Natural killer cell (primary cell): ENCODE results near the gene NYAP2. TPM values are rescaled to one million over a fixed set of nuclear protein-coding genes. Genes with fewer than 3 reads are reported as not detected.

Source experiments
- ATAC-seq, 3 donors: fragments of 150-1000 bp in 2 of 3; fragments of 200-7000 bp in 1 of 3; cut with Tn5 transposase; 1 replicate in 1 of 3; 2 replicates in 2 of 3; pipeline ENCODE4 v1.10.0; 2021; ENCODE audit warnings: mild to moderate bottlenecking in 2 of 3, moderate library complexity in 2 of 3
- DNase-seq, 2 donors: peaks; one replicate each; pipeline versions ENCODE4 v3.0.0 to v3.0.0-alpha.2; 2013 to 2021; ENCODE audit warnings: mixed read lengths in 1 of 2
- H3K27ac ChIP-seq: one replicate; pipeline ENCODE4 v1.5.1; 2013; ENCODE audit warnings: mild to moderate bottlenecking, low read length
- H3K27me3 ChIP-seq: one replicate; pipeline ENCODE4 v1.6.1; 2013; ENCODE audit warnings: low read length; ENCODE audit not compliant: control insufficient read depth, insufficient read depth
- H3K36me3 ChIP-seq: one replicate; pipeline ENCODE4 v1.6.1; 2013; ENCODE audit warnings: low read length; ENCODE audit not compliant: control insufficient read depth, insufficient read depth
- H3K4me1 ChIP-seq: one replicate; pipeline ENCODE4 v1.6.1; 2013; ENCODE audit warnings: low read length; ENCODE audit not compliant: control insufficient read depth, insufficient read depth
- H3K4me3 ChIP-seq: one replicate; pipeline ENCODE4 v1.5.1; 2013; ENCODE audit warnings: low read length
- H3K9me3 ChIP-seq: one replicate; pipeline ENCODE4 v1.6.1; 2013; ENCODE audit warnings: low read length; ENCODE audit not compliant: control insufficient read depth, insufficient read depth
- H3K27ac Mint-ChIP-seq, 2 donors: one replicate each; pipeline ENCODE4 v1.8.0; 2022; ENCODE audit warnings: mild to moderate bottlenecking in 2 of 2, mixed read lengths in 2 of 2, moderate library complexity in 1 of 2
- H3K27me3 Mint-ChIP-seq, 2 donors: one replicate each; pipeline ENCODE4 v1.8.0; 2022; ENCODE audit warnings: low read depth in 2 of 2, mixed read lengths in 2 of 2
- H3K36me3 Mint-ChIP-seq: one replicate; pipeline ENCODE4 v1.8.0; 2022; ENCODE audit warnings: mixed read lengths
- H3K4me1 Mint-ChIP-seq, 2 donors: one replicate each; pipeline ENCODE4 v1.8.0; 2022; ENCODE audit warnings: mixed read lengths in 2 of 2
- H3K4me3 Mint-ChIP-seq: one replicate; pipeline ENCODE4 v1.8.0; 2022; ENCODE audit warnings: mild to moderate bottlenecking, moderate library complexity, mixed read lengths
- H3K9me3 Mint-ChIP-seq, 2 donors: one replicate each; pipeline ENCODE4 v1.8.0; 2022; ENCODE audit warnings: mixed read lengths in 2 of 2
- CTCF ChIP-seq: fragments of 200-600 bp; IDR thresholded peaks from one replicate; pipeline ENCODE4 v1.8.0; 2022; ENCODE audit warnings: antibody characterized with exemption
- WGBS: methylation state at CpG from one replicate; pipeline ENCODE4 v1.1.7; 2013; ENCODE audit warnings: missing lambda C conversion rate; ENCODE audit not compliant: insufficient coverage; 5-methylcytosine and 5-hydroxymethylcytosine counted together
- intact Hi-C: fragments of 100-400 bp; cut with micrococcal nuclease; formaldehyde crosslinking; loops from one replicate; pipeline ENCODE4 v1.14.2; 2022
- total RNA-seq, 4 donors: library from RNA; stranded (reverse); fragments of 120-200 nt in 1 of 4; gene quantifications; one replicate each; pipeline versions ENCODE4 v1.2.3 to v1.2.4, GENCODE V29; 2013 to 2022

The NYAP2 gene
- total RNA-seq, 3 donors from 2014 or later (not counting 1 experiment from before 2014, with no cell fraction given), result 0.14 TPM; not detected in 2

DNA sequence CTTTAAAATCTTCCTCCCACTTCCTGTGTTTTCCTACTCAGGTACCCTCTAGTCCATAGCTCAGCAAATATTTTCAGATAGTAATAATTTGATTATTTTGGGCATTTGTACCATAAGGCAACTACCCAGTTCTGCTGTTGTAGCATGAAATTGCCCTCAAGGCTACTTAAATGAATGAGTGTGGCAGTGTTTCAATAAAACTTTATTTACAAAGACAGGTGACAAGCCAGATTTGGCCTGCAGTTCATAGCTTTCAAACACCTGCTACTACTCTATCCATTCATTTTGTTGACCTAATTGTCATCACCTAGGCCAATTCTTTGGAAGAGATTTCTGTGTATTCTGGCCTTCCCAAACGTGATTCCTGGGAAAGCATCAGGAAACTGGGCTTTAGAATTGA, 28.9 kb downstream of the NYAP2 start:
- H3K4me1 Mint-ChIP-seq, result no peaks in the 10 kb centered on the region
- no peak for TF ChIP-seq CTCF
- H3K9me3 ChIP-seq, result no peaks in the 10 kb centered on the region
- peaks cover 3% of the 10 kb centered on the region for H3K27me3 ChIP-seq
- DNase-seq, result no peak
- H3K27ac ChIP-seq, result no peak overlapping the region
- H3K36me3 ChIP-seq, result no peaks in the 10 kb centered on the region
- no peak overlapping the region for H3K27ac Mint-ChIP-seq
- H3K27me3 Mint-ChIP-seq, result peaks cover 4 to 9% of the 10 kb centered on the region in 2 donors
- no peaks in the 10 kb centered on the region for H3K4me1 ChIP-seq
- H3K4me3 ChIP-seq, result no peak overlapping the region
- intact Hi-C loops, result no loop called here
- 40% methylated on average over 1 of the region's 1 CpG for WGBS
- no peaks in the 10 kb centered on the region for H3K9me3 Mint-ChIP-seq
- no peak overlapping the region for H3K4me3 Mint-ChIP-seq
- ATAC-seq, result no peak
- no peaks in the 10 kb centered on the region for H3K36me3 Mint-ChIP-seq

DNA sequence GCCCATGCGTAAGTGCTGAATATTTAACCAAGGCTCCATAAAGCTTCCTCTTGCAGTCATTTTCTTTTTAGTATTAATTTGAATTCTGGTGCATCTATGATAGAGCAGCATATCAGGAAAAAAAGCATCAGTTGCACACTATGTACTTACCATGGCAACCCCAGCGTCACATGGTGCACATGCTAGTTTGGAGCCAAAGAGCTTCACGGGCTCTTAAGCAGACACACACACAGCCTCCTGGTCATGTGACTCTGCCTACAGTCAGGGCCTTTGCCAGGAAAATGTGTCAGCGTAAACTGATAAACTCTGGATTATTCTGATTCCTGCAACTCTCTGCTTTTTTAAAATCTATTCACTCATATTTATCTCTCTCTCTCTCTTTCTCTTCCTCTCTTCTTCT, 30.2 kb downstream of the NYAP2 start:
- Histone ChIP-seq H3K9me3 (no peaks in the 10 kb centered on the region), H3K27ac (no peak overlapping the region), H3K4me3 (no peak overlapping the region), H3K4me1 (no peaks in the 10 kb centered on the region), H3K36me3 (no peaks in the 10 kb centered on the region), H3K27me3 (peaks cover 3% of the 10 kb centered on the region)
- intact Hi-C loops, result no loop called here
- Mint-ChIP-seq H3K4me1 (no peaks in the 10 kb centered on the region), H3K9me3 (no peaks in the 10 kb centered on the region), H3K27me3 (peaks cover 4 to 9% of the 10 kb centered on the region in 2 donors), H3K27ac (no peak overlapping the region), H3K4me3 (no peak overlapping the region), H3K36me3 (no peaks in the 10 kb centered on the region)
- WGBS, result 86% methylated on average over 4 of the region's 4 CpGs
- ATAC-seq, result no peak
- DNase-seq, result no peak
- TF ChIP-seq CTCF, result no peak

DNA sequence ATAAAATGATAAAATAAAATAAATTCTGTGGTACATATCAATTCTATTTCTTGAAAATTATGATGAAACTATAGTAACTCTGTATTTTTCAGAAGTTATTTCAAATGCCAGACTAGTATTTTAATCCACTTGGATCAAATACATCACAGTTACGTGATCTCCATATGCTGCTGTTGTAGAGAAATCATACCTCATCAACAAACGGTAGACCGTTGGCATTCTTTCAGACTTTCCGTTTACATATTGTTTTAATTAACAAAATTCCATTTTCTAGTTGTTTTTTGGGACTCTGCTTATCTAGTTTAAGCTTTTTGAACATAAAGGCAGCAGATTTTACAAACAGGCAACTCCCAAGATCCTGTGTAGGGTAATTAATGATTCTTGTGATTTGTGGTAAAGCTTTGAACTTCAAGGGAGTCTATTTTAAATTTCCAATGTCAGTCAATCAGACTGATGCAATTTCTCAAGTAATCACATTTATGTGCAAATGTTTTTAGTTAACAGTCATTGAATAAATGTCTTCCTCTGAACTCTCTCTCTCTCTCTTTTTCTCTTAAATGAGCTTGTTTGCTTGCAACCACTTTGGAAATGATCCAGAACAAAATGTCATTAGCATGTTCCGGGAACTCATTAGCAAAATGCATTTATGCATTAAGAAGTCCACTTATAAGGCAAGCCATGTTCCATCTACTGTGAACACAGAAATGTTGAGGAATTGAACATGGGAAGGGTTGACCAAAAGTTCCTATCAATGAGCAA, 31.8 kb downstream of the NYAP2 start:
- H3K36me3 Mint-ChIP-seq, result no peaks in the 10 kb centered on the region
- intact Hi-C loops, result no loop called here
- no peak overlapping the region for H3K4me3 Mint-ChIP-seq
- no peak overlapping the region for H3K27ac Mint-ChIP-seq
- Histone ChIP-seq H3K9me3 (no peaks in the 10 kb centered on the region), H3K27me3 (peaks cover 3% of the 10 kb centered on the region), H3K27ac (no peak overlapping the region), H3K4me3 (no peak overlapping the region), H3K36me3 (no peaks in the 10 kb centered on the region), H3K4me1 (no peaks in the 10 kb centered on the region)
- H3K9me3 Mint-ChIP-seq, result no peaks in the 10 kb centered on the region
- H3K27me3 Mint-ChIP-seq, result peaks cover 4 to 9% of the 10 kb centered on the region in 2 donors
- WGBS, result 89% methylated on average over 5 of the region's 5 CpGs
- ATAC-seq, result no peak
- no peaks in the 10 kb centered on the region for H3K4me1 Mint-ChIP-seq
- TF ChIP-seq CTCF, result no peak
- DNase-seq, result no peak

DNA sequence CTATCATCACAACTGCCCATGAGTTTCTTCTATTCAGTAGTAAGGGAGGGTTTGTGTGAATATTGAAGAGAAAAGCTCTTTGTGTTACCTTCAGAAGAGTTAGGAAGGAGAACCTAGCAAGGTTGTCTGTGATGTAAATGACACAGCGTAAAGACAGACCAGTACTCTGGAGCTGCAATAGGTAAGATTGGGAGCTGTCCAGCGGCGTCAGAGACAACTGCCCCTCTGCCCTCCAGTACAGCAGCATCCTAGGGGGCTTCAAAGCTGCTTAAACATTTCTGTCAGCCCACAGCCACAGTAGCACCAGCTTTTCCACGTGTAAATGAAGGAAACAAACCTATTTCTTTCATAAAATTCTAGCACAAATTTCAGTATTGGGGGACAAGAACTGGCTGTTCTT, 34.5 kb downstream of the NYAP2 start:
- intact Hi-C loops, result no loop called here
- DNase-seq (no peak), ATAC-seq (no peak)
- H3K36me3 ChIP-seq, result no peaks in the 10 kb centered on the region
- H3K4me3 Mint-ChIP-seq, result no peak overlapping the region
- no peaks in the 10 kb centered on the region for H3K4me1 ChIP-seq
- no peaks in the 10 kb centered on the region for H3K4me1 Mint-ChIP-seq
- H3K9me3 ChIP-seq, result no peaks in the 10 kb centered on the region
- WGBS, result 66% methylated on average over 3 of the region's 4 CpGs
- peaks cover 2% of the 10 kb centered on the region in 2 donors for H3K9me3 Mint-ChIP-seq
- no peak overlapping the region for H3K27ac Mint-ChIP-seq
- no peak for TF ChIP-seq CTCF
- H3K27me3 ChIP-seq, result no peaks in the 10 kb centered on the region
- H3K4me3 ChIP-seq, result no peak overlapping the region
- no peaks in the 10 kb centered on the region for H3K36me3 Mint-ChIP-seq
- H3K27me3 Mint-ChIP-seq, result peaks cover 0 to 7% of the 10 kb centered on the region in 2 donors
- no peak overlapping the region for H3K27ac ChIP-seq
